B cell (primary cell): ENCODE measurements around the gene DNAJC11. TPM values are rescaled to one million over a fixed set of nuclear protein-coding genes. Genes with fewer than 3 reads are reported as not detected.

Experiments
- ATAC-seq: fragments of 200-7000 bp; cut with Tn5 transposase; one replicate; pipeline ENCODE4 v1.10.0; 2021; ENCODE audit warnings: low read depth, mild to moderate bottlenecking, moderate number of reproducible peaks, moderate library complexity
- CTCF ChIA-PET: fragments of 350-600 bp; sonication (Branson Sonifier 250); formaldehyde crosslinking; loops from one replicate; lab custom pipeline; 2021; ENCODE audit warnings: antibody characterized with exemption, inconsistent platforms; lab: Charles Lee
- POLR2A ChIA-PET: fragments of 350-600 bp; sonication (Branson Sonifier 250); formaldehyde crosslinking; loops from one replicate; lab custom pipeline; 2021; ENCODE audit warnings: antibody characterized with exemption; lab: Charles Lee
- DNase-seq: peaks from one replicate; pipeline ENCODE4 v3.0.0; 2013
- H2AFZ ChIP-seq: 2 replicates; pipeline ENCODE4 v1.6.1; 2012; ENCODE audit warnings: mild to moderate bottlenecking, low read depth, low read length; ENCODE audit not compliant: insufficient read depth, poor library complexity, severe bottlenecking
- H3K27ac ChIP-seq, 2 donors: 1 replicate in 1 of 2; 2 replicates in 1 of 2; pipeline ENCODE4 v1.5.1; 2012 to 2013; ENCODE audit warnings: low read length in 2 of 2, mild to moderate bottlenecking in 2 of 2, moderate library complexity in 1 of 2
- H3K27me3 ChIP-seq, 4 experiments: fragments of 200-600 bp in 1 of 4; sonication (generic) in 1 of 4; replicated peaks in 1 of 4; 1 replicate in 2 of 4; 2 replicates in 2 of 4; pipeline versions ENCODE4 v1.6.1 to v1.7.0; 2013 to 2016; ENCODE audit warnings: low read length in 3 of 4, mild to moderate bottlenecking in 2 of 4, mixed read lengths in 1 of 4, moderate library complexity in 1 of 4; ENCODE audit not compliant: insufficient read depth in 4 of 4, control insufficient read depth in 3 of 4; ENCODE audit errors: control extremely low read depth in 1 of 4
- H3K36me3 ChIP-seq, 2 experiments: replicated peaks in 1 of 2; 1 replicate in 1 of 2; 2 replicates in 1 of 2; pipeline versions ENCODE4 v1.6.1 to v1.7.1; 2013; ENCODE audit warnings: low read length in 1 of 2; ENCODE audit not compliant: insufficient read depth in 2 of 2, control insufficient read depth in 1 of 2; ENCODE audit errors: control extremely low read depth in 1 of 2, extremely low read depth in 1 of 2
- H3K4me1 ChIP-seq, 2 donors: fragments of 200-600 bp in 1 of 2; sonication (generic) in 1 of 2; 1 replicate in 1 of 2; 2 replicates in 1 of 2; pipeline versions ENCODE4 v1.5.1 to v1.6.1; 2013 to 2017; ENCODE audit warnings: low read length in 2 of 2; ENCODE audit not compliant: control insufficient read depth in 2 of 2, insufficient read depth in 2 of 2
- H3K4me2 ChIP-seq: replicated peaks from 2 replicates; pipeline ENCODE3; 2012; ENCODE audit warnings: mild to moderate bottlenecking, low read depth, low read length; ENCODE audit not compliant: poor library complexity, severe bottlenecking
- H3K4me3 ChIP-seq, 5 experiments: fragments of 200-600 bp in 1 of 5; sonication (generic) in 1 of 5; 1 replicate in 3 of 5; 2 replicates in 2 of 5; pipeline versions ENCODE4 v1.5.1 to v1.7.0; 2011 to 2016; ENCODE audit warnings: low read length in 4 of 5, mild to moderate bottlenecking in 4 of 5, low read depth in 2 of 5, control low read depth in 1 of 5, moderate library complexity in 1 of 5; ENCODE audit not compliant: insufficient read depth in 1 of 5; ENCODE audit errors: control extremely low read depth in 1 of 5, extremely low read depth in 1 of 5
- H3K79me2 ChIP-seq: fragments of 200-600 bp; sonication (generic); one replicate; pipeline ENCODE4 v1.6.0; 2016; ENCODE audit warnings: low read length; ENCODE audit not compliant: control insufficient read depth, insufficient read depth
- H3K9ac ChIP-seq: fragments of 200-600 bp; sonication (generic); 2 replicates; pipeline ENCODE4 v1.6.1; 2017; ENCODE audit warnings: mild to moderate bottlenecking, low read length, moderate library complexity
- H3K9me3 ChIP-seq, 3 donors: one replicate each; pipeline versions ENCODE4 v1.6.1 to v1.7.1; 2013; ENCODE audit warnings: low read length in 2 of 3; ENCODE audit not compliant: control insufficient read depth in 2 of 3, insufficient read depth in 1 of 3; ENCODE audit errors: control extremely low read depth in 1 of 3
- H4K20me1 ChIP-seq: 2 replicates; pipeline ENCODE4 v1.6.0; 2012; ENCODE audit warnings: mild to moderate bottlenecking, low read length; ENCODE audit not compliant: insufficient read depth, control insufficient read depth, poor library complexity, severe bottlenecking
- H3K27ac Mint-ChIP-seq: one replicate; pipeline ENCODE4 v1.8.0; 2021; ENCODE audit warnings: mixed read lengths
- H3K27me3 Mint-ChIP-seq: one replicate; pipeline ENCODE4 v1.8.0; 2021; ENCODE audit warnings: mixed read lengths
- H3K4me1 Mint-ChIP-seq: one replicate; pipeline ENCODE4 v1.8.0; 2021; ENCODE audit warnings: mixed read lengths
- H3K4me3 Mint-ChIP-seq: one replicate; pipeline ENCODE4 v1.8.0; 2021; ENCODE audit warnings: mixed read lengths
- H3K9me3 Mint-ChIP-seq: one replicate; pipeline ENCODE4 v1.8.0; 2022; ENCODE audit warnings: mixed read lengths; ENCODE audit not compliant: insufficient read depth
- EZH2 ChIP-seq: IDR thresholded peaks from 2 replicates; pipeline ENCODE4 v1.6.1; 2012; ENCODE audit warnings: borderline replicate concordance, low read depth, mild to moderate bottlenecking, moderate library complexity, low read length; ENCODE audit not compliant: insufficient read depth, poor library complexity, severe bottlenecking
- WGBS: methylation state at CpG from one replicate; pipeline ENCODE4 v1.1.5; 2013; ENCODE audit warnings: missing lambda C conversion rate; ENCODE audit not compliant: insufficient coverage; 5-methylcytosine and 5-hydroxymethylcytosine counted together
- intact Hi-C: fragments of 100-400 bp; cut with micrococcal nuclease; formaldehyde crosslinking; loops from one replicate; pipeline ENCODE4 v1.10.0; 2022
- polyA plus RNA-seq: library from polyadenylated mRNA; depleted of rRNA; stranded (reverse); fragments of >200 nt; gene quantifications from 2 replicates; pipeline ENCODE4 v1.2.3, GENCODE V29; 2012
- total RNA-seq, 2 donors: library from RNA; stranded (reverse); fragments of 120-200 nt in 1 of 2; gene quantifications; 1 replicate in 1 of 2; 2 replicates in 1 of 2; pipeline versions ENCODE4 v1.2.3 to v1.2.4, GENCODE V29; 2013 to 2022
- TF ChIP-seq, protein P1 (sequence below): fragments of 200-600 bp; IDR thresholded peaks from one replicate; pipeline ENCODE4 v1.8.0; 2022; ENCODE audit warnings: antibody characterized with exemption, mild to moderate bottlenecking

DNAJC11 gene
- total and polyA plus RNA-seq, 2 donors (not counting 1 experiment from before 2014, with no cell fraction given) = 29.2 to 51.6 TPM

- TF ChIP-seq, protein P1, sequence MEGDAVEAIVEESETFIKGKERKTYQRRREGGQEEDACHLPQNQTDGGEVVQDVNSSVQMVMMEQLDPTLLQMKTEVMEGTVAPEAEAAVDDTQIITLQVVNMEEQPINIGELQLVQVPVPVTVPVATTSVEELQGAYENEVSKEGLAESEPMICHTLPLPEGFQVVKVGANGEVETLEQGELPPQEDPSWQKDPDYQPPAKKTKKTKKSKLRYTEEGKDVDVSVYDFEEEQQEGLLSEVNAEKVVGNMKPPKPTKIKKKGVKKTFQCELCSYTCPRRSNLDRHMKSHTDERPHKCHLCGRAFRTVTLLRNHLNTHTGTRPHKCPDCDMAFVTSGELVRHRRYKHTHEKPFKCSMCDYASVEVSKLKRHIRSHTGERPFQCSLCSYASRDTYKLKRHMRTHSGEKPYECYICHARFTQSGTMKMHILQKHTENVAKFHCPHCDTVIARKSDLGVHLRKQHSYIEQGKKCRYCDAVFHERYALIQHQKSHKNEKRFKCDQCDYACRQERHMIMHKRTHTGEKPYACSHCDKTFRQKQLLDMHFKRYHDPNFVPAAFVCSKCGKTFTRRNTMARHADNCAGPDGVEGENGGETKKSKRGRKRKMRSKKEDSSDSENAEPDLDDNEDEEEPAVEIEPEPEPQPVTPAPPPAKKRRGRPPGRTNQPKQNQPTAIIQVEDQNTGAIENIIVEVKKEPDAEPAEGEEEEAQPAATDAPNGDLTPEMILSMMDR = no peak
- no peak for TF ChIP-seq EZH2
- Histone ChIP-seq H3K79me2 (peaks cover 46% of the 10 kb centered on the region), H3K9ac (peak overlapping the region; percentile 72), H3K36me3 (peaks cover 3 to 26% of the 10 kb centered on the region in 2 experiments), H3K27ac (no peak overlapping the region), H3K4me1 (peaks cover 13 to 32% of the 10 kb centered on the region in 2 donors), H2AFZ (peak overlapping the region; percentile 78), H4K20me1 (peaks cover 40% of the 10 kb centered on the region), H3K9me3 (no peaks in the 10 kb centered on the region), H3K27me3 (no peaks in the 10 kb centered on the region), H3K4me3 (peak overlapping the region; percentile 61 to 80 (median 62)), H3K4me2 (peak overlapping the region; percentile 84)
- Mint-ChIP-seq H3K4me1 (peaks cover 31% of the 10 kb centered on the region), H3K27me3 (no peaks in the 10 kb centered on the region), H3K9me3 (no peaks in the 10 kb centered on the region), H3K4me3 (peak overlapping the region; percentile 93), H3K27ac (peak overlapping the region; percentile 81)
- ChIA-PET POLR2A (interaction anchor here (1.6 to 1.7 kb wide), 2 partner anchors 13 to 22 kb away, joined by 3 to 8 read pairs; no protein-coding TSS in a partner anchor), CTCF (interaction anchor here (2.5 kb wide), 1 partner anchor 21 kb away, joined by 6 read pairs; no protein-coding TSS in a partner anchor)
- ATAC-seq (no peak), DNase-seq (no peak)
- intact Hi-C loops = loop anchor here (1.0 to 5.0 kb wide), 6 partner anchors 12 to 426 kb away; partner anchors contain the start of genes DNAJC11, KLHL21, NOL9 and PHF13
- 8% methylated on average over 26 of the region's 32 CpGs for WGBS
These were observed 75.9 kb downstream of the DNAJC11 start for GRCh38 chr1:6625584-6626149.
